ENCODE data around the gene PATL2. TPM values are rescaled to one million over a fixed set of nuclear protein-coding genes. Genes with fewer than 3 reads are reported as not detected.

PATL2 gene
- total and polyA plus RNA-seq, 2 donors (not counting 1 experiment from before 2014, with no cell fraction given): 58.9 to 89.4 TPM

GRCh38 chr15:44695294-44695693 lies 15.8 kb downstream of the PATL2 start:
- intact Hi-C loops (cut with micrococcal nuclease): no loop called here
- Mint-ChIP-seq H3K27me3 (no peaks in the 10 kb centered on the region), H3K9me3 (ENCODE audit: insufficient read depth) (no peaks in the 10 kb centered on the region), H3K4me1 (peaks cover 5% of the 10 kb centered on the region), H3K4me3 (no peak overlapping the region), H3K27ac (no peak overlapping the region)
- Histone ChIP-seq H3K4me3 (ENCODE audit: control extremely low read depth in 1 of 5, extremely low read depth in 1 of 5, insufficient read depth in 1 of 5, low read depth in 2 of 5, low read length in 4 of 5) (no peak overlapping the region), H4K20me1 (ENCODE audit: control insufficient read depth, insufficient read depth, low read length, poor library complexity, severe bottlenecking) (no peaks in the 10 kb centered on the region), H3K9ac (ENCODE audit: low read length) (no peak overlapping the region), H2AFZ (ENCODE audit: insufficient read depth, low read depth, low read length, poor library complexity, severe bottlenecking) (no peak overlapping the region), H3K27me3 (replicated peaks in 1 of 4; ENCODE audit: control extremely low read depth in 1 of 4, control insufficient read depth in 3 of 4, insufficient read depth in 4 of 4, low read length in 3 of 4) (no peaks in the 10 kb centered on the region), H3K4me1 (ENCODE audit: control insufficient read depth in 2 of 2, insufficient read depth in 2 of 2, low read length in 2 of 2) (peaks cover 2 to 4% of the 10 kb centered on the region in 2 donors), H3K27ac (ENCODE audit: low read length in 2 of 2) (no peak overlapping the region), H3K9me3 (ENCODE audit: control extremely low read depth in 1 of 3, control insufficient read depth in 2 of 3, insufficient read depth in 1 of 3, low read length in 2 of 3) (no peaks in the 10 kb centered on the region), H3K79me2 (ENCODE audit: control insufficient read depth, insufficient read depth, low read length) (no peaks in the 10 kb centered on the region), H3K36me3 (replicated peaks in 1 of 2; ENCODE audit: control extremely low read depth in 1 of 2, control insufficient read depth in 1 of 2, extremely low read depth in 1 of 2, insufficient read depth in 2 of 2, low read length in 1 of 2) (no peaks in the 10 kb centered on the region), H3K4me2 (replicated peaks; ENCODE audit: low read depth, low read length, poor library complexity, severe bottlenecking) (no peak overlapping the region)
- TF ChIP-seq EZH2 (IDR thresholded peaks at IDR 0.05; ENCODE audit: borderline replicate concordance, insufficient read depth, low read depth, low read length, poor library complexity, severe bottlenecking): no peak
- TF ChIP-seq, protein P1, sequence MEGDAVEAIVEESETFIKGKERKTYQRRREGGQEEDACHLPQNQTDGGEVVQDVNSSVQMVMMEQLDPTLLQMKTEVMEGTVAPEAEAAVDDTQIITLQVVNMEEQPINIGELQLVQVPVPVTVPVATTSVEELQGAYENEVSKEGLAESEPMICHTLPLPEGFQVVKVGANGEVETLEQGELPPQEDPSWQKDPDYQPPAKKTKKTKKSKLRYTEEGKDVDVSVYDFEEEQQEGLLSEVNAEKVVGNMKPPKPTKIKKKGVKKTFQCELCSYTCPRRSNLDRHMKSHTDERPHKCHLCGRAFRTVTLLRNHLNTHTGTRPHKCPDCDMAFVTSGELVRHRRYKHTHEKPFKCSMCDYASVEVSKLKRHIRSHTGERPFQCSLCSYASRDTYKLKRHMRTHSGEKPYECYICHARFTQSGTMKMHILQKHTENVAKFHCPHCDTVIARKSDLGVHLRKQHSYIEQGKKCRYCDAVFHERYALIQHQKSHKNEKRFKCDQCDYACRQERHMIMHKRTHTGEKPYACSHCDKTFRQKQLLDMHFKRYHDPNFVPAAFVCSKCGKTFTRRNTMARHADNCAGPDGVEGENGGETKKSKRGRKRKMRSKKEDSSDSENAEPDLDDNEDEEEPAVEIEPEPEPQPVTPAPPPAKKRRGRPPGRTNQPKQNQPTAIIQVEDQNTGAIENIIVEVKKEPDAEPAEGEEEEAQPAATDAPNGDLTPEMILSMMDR (IDR thresholded peaks at IDR 0.05): no peak
- ATAC-seq (ENCODE audit: low read depth) (no peak), DNase-seq (no peak)
- ChIA-PET CTCF (interaction anchor here (0.6 to 1.8 kb wide), 4 partner anchors 12 to 32 kb away, joined by 3 to 6 read pairs (median 3); partner anchors contain the start of gene SPG11), POLR2A (no interaction called here)
- WGBS (ENCODE audit: insufficient coverage): 94% methylated on average over 2 of the region's 3 CpGs

- intact Hi-C loops (cut with micrococcal nuclease): no loop called here
- Mint-ChIP-seq H3K27ac (no peak overlapping the region), H3K4me1 (peaks cover 6% of the 10 kb centered on the region), H3K4me3 (no peak overlapping the region), H3K9me3 (ENCODE audit: insufficient read depth) (no peaks in the 10 kb centered on the region), H3K27me3 (no peaks in the 10 kb centered on the region)
- DNase-seq: no peak
- no peak overlapping the region for H3K4me3 ChIP-seq (ENCODE audit: control extremely low read depth in 1 of 5, extremely low read depth in 1 of 5, insufficient read depth in 1 of 5, low read depth in 2 of 5, low read length in 4 of 5)
- no peaks in the 10 kb centered on the region for H3K79me2 ChIP-seq (ENCODE audit: control insufficient read depth, insufficient read depth, low read length)
- no peak overlapping the region for H3K9ac ChIP-seq (ENCODE audit: low read length)
- no peak overlapping the region for H3K4me2 ChIP-seq (replicated peaks; ENCODE audit: low read depth, low read length, poor library complexity, severe bottlenecking)
- CTCF ChIA-PET: interaction anchor here (1.0 kb wide), 1 partner anchor 24 kb away, joined by 3 read pairs; no protein-coding TSS in a partner anchor
- H4K20me1 ChIP-seq (ENCODE audit: control insufficient read depth, insufficient read depth, low read length, poor library complexity, severe bottlenecking): no peaks in the 10 kb centered on the region
- ATAC-seq (ENCODE audit: low read depth): no peak
- TF ChIP-seq, protein P1 (IDR thresholded peaks at IDR 0.05): no peak
- no peak for TF ChIP-seq EZH2 (IDR thresholded peaks at IDR 0.05; ENCODE audit: borderline replicate concordance, insufficient read depth, low read depth, low read length, poor library complexity, severe bottlenecking)
- no peaks in the 10 kb centered on the region for H3K36me3 ChIP-seq (replicated peaks in 1 of 2; ENCODE audit: control extremely low read depth in 1 of 2, control insufficient read depth in 1 of 2, extremely low read depth in 1 of 2, insufficient read depth in 2 of 2, low read length in 1 of 2)
- no peak overlapping the region for H2AFZ ChIP-seq (ENCODE audit: insufficient read depth, low read depth, low read length, poor library complexity, severe bottlenecking)
- 97% methylated on average over 3 of the region's 4 CpGs for WGBS (ENCODE audit: insufficient coverage)
- H3K27ac ChIP-seq (ENCODE audit: low read length in 2 of 2): no peak overlapping the region
- no peaks in the 10 kb centered on the region for H3K9me3 ChIP-seq (ENCODE audit: control extremely low read depth in 1 of 3, control insufficient read depth in 2 of 3, insufficient read depth in 1 of 3, low read length in 2 of 3)
- POLR2A ChIA-PET: no interaction called here
- H3K27me3 ChIP-seq (replicated peaks in 1 of 4; ENCODE audit: control extremely low read depth in 1 of 4, control insufficient read depth in 3 of 4, insufficient read depth in 4 of 4, low read length in 3 of 4): no peaks in the 10 kb centered on the region
- peaks cover 5 to 6% of the 10 kb centered on the region in 2 donors for H3K4me1 ChIP-seq (ENCODE audit: control insufficient read depth in 2 of 2, insufficient read depth in 2 of 2, low read length in 2 of 2)
Measured at GRCh38 chr15:44694416-44694815, 16.7 kb downstream of the PATL2 start.

Data from B cell (primary cell).